DOHH2 (cell line): ENCODE data around the gene ELAC2.

Experiments used
- H3F3A ChIP-seq: fragments of 200-600 bp; sonication (generic), shearing (Covaris generic); 2 replicates; pipeline ENCODE4 v1.6.0; 2016; ENCODE audit warnings: antibody characterized with exemption, mild to moderate bottlenecking; ENCODE audit not compliant: control insufficient read depth, insufficient read depth
- H3K27ac ChIP-seq: fragments of 200-600 bp; sonication (generic); 2 replicates; pipeline ENCODE4 v1.5.1; 2014; ENCODE audit warnings: low read depth, mild to moderate bottlenecking, low read length, moderate library complexity
- H3K27me3 ChIP-seq: fragments of 200-600 bp; sonication (generic); 2 replicates; pipeline ENCODE4 v1.6.1; 2014; ENCODE audit warnings: mild to moderate bottlenecking, low read length, mixed read lengths; ENCODE audit not compliant: control insufficient read depth
- H3K36me3 ChIP-seq: fragments of 200-600 bp; sonication (generic); 2 replicates; pipeline ENCODE4 v1.6.1; 2014; ENCODE audit warnings: mild to moderate bottlenecking, low read length, moderate library complexity, mixed read lengths; ENCODE audit not compliant: control insufficient read depth
- H3K4me1 ChIP-seq: fragments of 200-600 bp; sonication (generic); 2 replicates; pipeline ENCODE4 v1.6.1; 2014; ENCODE audit warnings: mild to moderate bottlenecking, low read length, mixed read lengths; ENCODE audit not compliant: control insufficient read depth
- H3K4me2 ChIP-seq: fragments of 200-600 bp; sonication (generic); 2 replicates; pipeline ENCODE4 v1.6.0; 2014; ENCODE audit warnings: mild to moderate bottlenecking, low read length, moderate library complexity
- H3K4me3 ChIP-seq: fragments of 200-600 bp; sonication (generic); 2 replicates; pipeline ENCODE4 v1.5.1; 2014; ENCODE audit warnings: mild to moderate bottlenecking, low read length, mixed read lengths
- H3K79me2 ChIP-seq: fragments of 200-600 bp; sonication (generic); 2 replicates; pipeline ENCODE4 v1.6.1; 2014; ENCODE audit warnings: mild to moderate bottlenecking, low read length, mixed read lengths; ENCODE audit not compliant: control insufficient read depth
- H3K9me2 ChIP-seq: fragments of 200-600 bp; sonication (generic); replicated peaks from 2 replicates; pipeline ENCODE4 v1.6.1; 2014; ENCODE audit warnings: mild to moderate bottlenecking, low read length, mixed read lengths; ENCODE audit not compliant: control insufficient read depth
- H3K9me3 ChIP-seq: fragments of 200-600 bp; sonication (generic); 2 replicates; pipeline ENCODE4 v1.6.1; 2014; ENCODE audit warnings: antibody characterized with exemption, low read length, mixed read lengths; ENCODE audit not compliant: control insufficient read depth, insufficient read depth
- H4K20me1 ChIP-seq: fragments of 200-600 bp; sonication (generic); 2 replicates; pipeline ENCODE4 v1.6.0; 2014; ENCODE audit warnings: low read depth, mild to moderate bottlenecking, antibody characterized with exemption, low read length, moderate library complexity; ENCODE audit not compliant: control insufficient read depth, insufficient read depth
- EZH2phosphoT487 ChIP-seq: fragments of 200-600 bp; sonication (generic); IDR thresholded peaks from 2 replicates; pipeline ENCODE4 v1.6.1; 2017; ENCODE audit warnings: borderline replicate concordance, mild to moderate bottlenecking, antibody characterized with exemption, low read length, moderate library complexity, mixed read lengths
- TF ChIP-seq, protein P1 (sequence below): fragments of 200-600 bp; sonication (generic); IDR thresholded peaks from one replicate; pipeline ENCODE4 v1.5.1; 2014; ENCODE audit warnings: antibody characterized with exemption, mild to moderate bottlenecking, low read depth, low read length; ENCODE audit not compliant: poor library complexity, severe bottlenecking

ELAC2 gene

DNA sequence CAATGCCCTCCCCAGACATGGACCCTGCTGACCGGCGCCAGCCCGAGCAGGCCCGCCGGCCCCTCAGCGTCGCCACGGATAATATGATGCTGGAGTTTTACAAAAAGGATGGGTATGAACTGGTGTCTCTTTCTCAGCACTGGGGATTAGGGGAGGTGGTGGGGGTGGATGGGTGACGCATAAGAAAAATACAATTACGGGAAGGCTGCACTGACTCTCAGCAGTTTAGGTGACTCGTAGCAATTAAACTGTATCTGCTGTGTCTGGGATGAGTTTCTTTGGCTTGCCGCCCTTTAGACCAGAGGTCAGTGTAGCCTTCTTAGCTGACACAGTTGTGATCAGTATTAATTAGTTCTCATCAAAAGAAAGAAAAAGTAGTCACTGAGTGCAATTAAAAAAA lies 59.0 kb downstream of the ELAC2 start:
- TF ChIP-seq, protein P1, sequence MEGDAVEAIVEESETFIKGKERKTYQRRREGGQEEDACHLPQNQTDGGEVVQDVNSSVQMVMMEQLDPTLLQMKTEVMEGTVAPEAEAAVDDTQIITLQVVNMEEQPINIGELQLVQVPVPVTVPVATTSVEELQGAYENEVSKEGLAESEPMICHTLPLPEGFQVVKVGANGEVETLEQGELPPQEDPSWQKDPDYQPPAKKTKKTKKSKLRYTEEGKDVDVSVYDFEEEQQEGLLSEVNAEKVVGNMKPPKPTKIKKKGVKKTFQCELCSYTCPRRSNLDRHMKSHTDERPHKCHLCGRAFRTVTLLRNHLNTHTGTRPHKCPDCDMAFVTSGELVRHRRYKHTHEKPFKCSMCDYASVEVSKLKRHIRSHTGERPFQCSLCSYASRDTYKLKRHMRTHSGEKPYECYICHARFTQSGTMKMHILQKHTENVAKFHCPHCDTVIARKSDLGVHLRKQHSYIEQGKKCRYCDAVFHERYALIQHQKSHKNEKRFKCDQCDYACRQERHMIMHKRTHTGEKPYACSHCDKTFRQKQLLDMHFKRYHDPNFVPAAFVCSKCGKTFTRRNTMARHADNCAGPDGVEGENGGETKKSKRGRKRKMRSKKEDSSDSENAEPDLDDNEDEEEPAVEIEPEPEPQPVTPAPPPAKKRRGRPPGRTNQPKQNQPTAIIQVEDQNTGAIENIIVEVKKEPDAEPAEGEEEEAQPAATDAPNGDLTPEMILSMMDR = no peak
- Histone ChIP-seq H3K4me1 (peaks cover 14% of the 10 kb centered on the region), H3K9me3 (peaks cover 6% of the 10 kb centered on the region; the same call in 1 of the 2 replicates), H3F3A (no peaks in the 10 kb centered on the region), H4K20me1 (no peaks in the 10 kb centered on the region), H3K79me2 (no peaks in the 10 kb centered on the region), H3K4me2 (no peak overlapping the region), H3K4me3 (no peak overlapping the region), H3K36me3 (no peaks in the 10 kb centered on the region), H3K27ac (no peak overlapping the region), H3K27me3 (no peaks in the 10 kb centered on the region), H3K9me2 (no peaks in the 10 kb centered on the region)

DNA sequence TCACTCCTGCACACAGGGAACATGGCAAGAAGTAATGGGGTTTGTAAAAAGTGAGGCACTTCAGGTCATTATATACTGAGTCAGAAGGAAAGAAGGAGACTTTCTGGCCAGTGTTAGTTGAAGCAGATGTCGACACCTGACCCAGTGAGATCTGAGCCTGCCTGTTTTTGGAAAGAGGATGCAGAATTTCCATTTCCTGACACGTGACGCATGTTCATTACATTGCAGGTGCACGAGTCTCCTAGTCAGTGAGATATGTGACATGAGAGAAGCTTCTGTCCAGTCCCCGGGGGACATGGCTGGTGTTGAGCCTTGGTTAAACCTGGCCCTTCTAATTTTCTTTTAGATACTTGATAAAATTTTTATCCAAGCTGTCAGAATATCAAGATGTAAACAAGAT lies 62.3 kb downstream of the ELAC2 start:
- H3K27ac ChIP-seq = peak overlapping the region; percentile 38; the same call in 1 of the 2 replicates
- no peaks in the 10 kb centered on the region for H4K20me1 ChIP-seq
- no peaks in the 10 kb centered on the region for H3K36me3 ChIP-seq
- TF ChIP-seq, protein P1 = no peak
- peak overlapping the region; percentile 33 for H3K4me3 ChIP-seq
- no peaks in the 10 kb centered on the region for H3F3A ChIP-seq
- peaks cover 6% of the 10 kb centered on the region; the same call in 1 of the 2 replicates for H3K9me3 ChIP-seq
- peaks cover 14% of the 10 kb centered on the region for H3K4me1 ChIP-seq
- no peaks in the 10 kb centered on the region for H3K27me3 ChIP-seq
- H3K9me2 ChIP-seq = no peaks in the 10 kb centered on the region
- no peaks in the 10 kb centered on the region for H3K79me2 ChIP-seq
- H3K4me2 ChIP-seq = peak overlapping the region; percentile 28

DNA sequence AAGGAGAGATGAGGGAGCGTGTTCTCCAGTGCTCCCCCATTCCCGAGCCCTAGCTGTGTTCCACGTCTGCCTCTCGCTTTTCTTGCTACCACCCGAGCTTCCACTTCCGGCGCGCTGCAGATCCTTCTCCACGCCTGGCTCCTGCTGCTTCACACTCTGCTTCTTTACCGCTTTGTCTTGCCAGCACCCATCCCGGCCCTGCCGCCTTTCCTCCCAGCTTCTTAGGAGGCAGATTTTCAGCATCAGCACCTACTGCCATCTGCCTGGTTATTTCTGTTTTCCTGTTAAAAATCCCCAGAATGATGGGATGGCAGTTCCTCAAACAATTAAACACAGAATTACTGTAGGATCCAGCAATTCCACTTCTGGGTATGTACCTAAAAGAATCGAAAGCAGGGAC lies 64.7 kb downstream of the ELAC2 start:
- H3K4me1 ChIP-seq = peaks cover 14% of the 10 kb centered on the region
- no peak overlapping the region for H3K4me2 ChIP-seq
- no peaks in the 10 kb centered on the region for H3K9me2 ChIP-seq
- H4K20me1 ChIP-seq = no peaks in the 10 kb centered on the region
- TF ChIP-seq EZH2phosphoT487 = no peak
- TF ChIP-seq, protein P1 = no peak
- H3K9me3 ChIP-seq = peaks cover 6% of the 10 kb centered on the region; the same call in 1 of the 2 replicates
- H3K36me3 ChIP-seq = no peaks in the 10 kb centered on the region
- no peak overlapping the region for H3K4me3 ChIP-seq
- H3K27me3 ChIP-seq = no peaks in the 10 kb centered on the region
- no peaks in the 10 kb centered on the region for H3K79me2 ChIP-seq
- H3F3A ChIP-seq = no peaks in the 10 kb centered on the region
- H3K27ac ChIP-seq = no peak overlapping the region

DNA sequence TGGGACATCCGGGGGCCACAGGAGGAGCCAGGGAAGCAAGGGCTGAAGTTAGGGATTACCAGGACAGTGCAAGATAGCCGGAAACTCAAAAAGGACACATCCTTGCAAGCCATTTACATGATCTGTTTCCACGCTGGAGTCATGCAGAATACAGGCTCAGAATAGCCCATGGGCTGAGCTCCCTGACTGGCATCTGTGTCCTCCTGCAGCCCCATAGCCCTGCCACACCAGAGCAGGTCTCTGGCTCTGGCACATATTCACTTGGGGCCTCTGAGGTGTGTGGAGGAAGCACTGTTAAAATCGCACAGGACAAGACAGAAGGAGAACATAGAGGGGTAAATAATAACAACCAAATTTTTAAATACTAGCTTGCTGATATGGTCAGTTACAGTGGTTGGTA lies 65.8 kb downstream of the ELAC2 start:
- peaks cover 14% of the 10 kb centered on the region for H3K4me1 ChIP-seq
- no peaks in the 10 kb centered on the region for H3K9me2 ChIP-seq
- no peaks in the 10 kb centered on the region for H3K9me3 ChIP-seq
- H3K4me3 ChIP-seq = no peak overlapping the region
- H3K27ac ChIP-seq = no peak overlapping the region
- H3F3A ChIP-seq = no peaks in the 10 kb centered on the region
- H3K27me3 ChIP-seq = no peaks in the 10 kb centered on the region
- no peaks in the 10 kb centered on the region for H4K20me1 ChIP-seq
- H3K4me2 ChIP-seq = no peak overlapping the region
- H3K36me3 ChIP-seq = no peaks in the 10 kb centered on the region
- no peaks in the 10 kb centered on the region for H3K79me2 ChIP-seq
- TF ChIP-seq EZH2phosphoT487 = no peak
- TF ChIP-seq, protein P1 = no peak
